Transverse colon (tissue), 4 donors: ENCODE data around the gene SLK. TPM values are rescaled to one million over a fixed set of nuclear protein-coding genes. Genes with fewer than 3 reads are reported as not detected.

Source experiments
- DNase-seq: peaks from one replicate; pipeline ENCODE4 v3.0.0-alpha.2; 2019
- H3K27ac ChIP-seq, 4 donors: fragments of 200-600 bp; sonication (generic); 2 replicates each; pipeline ENCODE4 v1.5.1; 2016 to 2018; ENCODE audit warnings: inconsistent platforms in 4 of 4
- H3K27me3 ChIP-seq: fragments of 200-600 bp; sonication (generic); 2 replicates; pipeline ENCODE4 v1.5.1; 2017; ENCODE audit warnings: inconsistent platforms
- H3K36me3 ChIP-seq, 4 donors: fragments of 200-600 bp; sonication (generic); 2 replicates each; pipeline ENCODE4 v1.5.1; 2017 to 2019; ENCODE audit warnings: inconsistent platforms in 4 of 4
- H3K4me1 ChIP-seq, 4 donors: fragments of 200-600 bp; sonication (generic); 2 replicates each; pipeline ENCODE4 v1.5.1; 2017 to 2020; ENCODE audit warnings: inconsistent platforms in 4 of 4
- H3K4me3 ChIP-seq, 4 donors: fragments of 200-600 bp; sonication (generic); 1 replicate in 1 of 4; 2 replicates in 3 of 4; pipeline versions ENCODE4 v1.5.1 to v1.6.1; 2017 to 2019; ENCODE audit warnings: inconsistent platforms in 4 of 4
- H3K9me3 ChIP-seq, 2 donors: fragments of 200-600 bp; sonication (generic); 2 replicates each; pipeline ENCODE4 v1.5.1; 2017 to 2019; ENCODE audit warnings: inconsistent platforms in 2 of 2
- EP300 ChIP-seq: sonication (generic); formaldehyde crosslinking; IDR thresholded peaks from one replicate; pipeline ENCODE4 v1.6.1; 2017; ENCODE audit warnings: antibody characterized with exemption, low read depth
- WGBS, 2 donors: methylation state at CpG; one replicate each; pipeline ENCODE4 v1.1.5; 2018; ENCODE audit warnings: low coverage in 1 of 2; 5-methylcytosine and 5-hydroxymethylcytosine counted together
- in situ Hi-C, 4 donors: fragments of 200-750 bp; cut with MboI; loops; one replicate each; pipeline versions ENCODE4 v1.15.0 to v1.15.1; 2017; ENCODE audit warnings: low sequenced_read_pairs in 3 of 4, low pct_ligation_motif_present in 1 of 4, low pct_unique_long_range_greater_than_20kb in 1 of 4
- intact Hi-C: fragments of 100-400 bp; cut with DNase I; formaldehyde crosslinking; loops from one replicate; pipeline ENCODE4 v1.15.1; 2023; ENCODE audit warnings: low total_unique reads
- small RNA-seq, 4 donors: library from RNA; depleted of rRNA; stranded (forward); fragments of <200 nt; gene quantifications; one replicate each; pipeline ENCODE3, GENCODE V24; 2016
- total RNA-seq, 4 donors: library from RNA; depleted of rRNA; stranded (reverse); fragments of >200 nt; gene quantifications; one replicate each; pipeline ENCODE4 v1.1.0, GENCODE V29; 2016

SLK gene
- total RNA-seq, 4 donors from 2014 or later, result 33.2 to 76.4 (median 55.7) TPM

GRCh38 chr10:104077663-104078151 is 110.8 kb downstream of the SLK start:
- Histone ChIP-seq H3K4me3 (no peak overlapping the region), H3K4me1 (no peaks in the 10 kb centered on the region), H3K27me3 (no peaks in the 10 kb centered on the region), H3K9me3 (no peaks in the 10 kb centered on the region), H3K36me3 (no peaks in the 10 kb centered on the region), H3K27ac (no peak overlapping the region)
- WGBS, 2 donors, result 79% methylated on average over 2 to 5 of the region's 5 CpGs
- TF ChIP-seq EP300, result no peak
- in situ Hi-C loops (loop anchor here in 1 of 4 donors (25.0 kb wide), 1 partner anchor 190 kb away; no protein-coding TSS in a partner anchor), intact Hi-C loops (no loop called here)
- no peak for DNase-seq

Small RNAs within 50 kb of the gene (small RNA-seq; reads per million reads assigned to genes)
- 0 reads per million in 4 donors for gene RN7SL524P

Other genes starting within 250 kb of the SLK start
- gene SH3PXD2A, start 111.6 kb upstream of the SLK start, total RNA-seq, result 10 to 100 TPM; 26.5 to 56.9 (median 33.3) TPM
- 10 to 100 TPM; 20.8 to 31.8 (median 26.4) TPM for gene STN1, start 49.0 kb upstream of the SLK start, total RNA-seq
- gene COL17A1, start 118.7 kb downstream of the SLK start, total RNA-seq, result 100 to 1,000 TPM in 3 of 4 donors, 10 to 100 TPM in 1; 36.0 to 181 (median 173) TPM
- gene SFR1, start 155.0 kb downstream of the SLK start, total RNA-seq, result 1 to 10 TPM in 3 of 4 donors, not detected in 1; 4.0 TPM